H1 (cell line): Measurements from ENCODE around the gene SLC5A9. TPM values are rescaled to one million over a fixed set of nuclear protein-coding genes. Genes with fewer than 3 reads are reported as not detected.

ENCODE experiments used
- ATF2 ChIP-seq: IDR thresholded peaks from 2 replicates; pipeline ENCODE4 v1.6.1; 2012; ENCODE audit warnings: low read length, inconsistent platforms
- BCL11A ChIP-seq, 2 experiments: IDR thresholded peaks; one replicate each; pipeline ENCODE4 v1.6.1; 2011; ENCODE audit warnings: low read depth in 2 of 2, low read length in 2 of 2, mild to moderate bottlenecking in 2 of 2
- EP300 ChIP-seq, 2 experiments: IDR thresholded peaks; 1 replicate in 1 of 2; 2 replicates in 1 of 2; pipeline ENCODE4 v1.6.1; 2011 to 2012; ENCODE audit warnings: low read depth in 2 of 2, low read length in 2 of 2, mild to moderate bottlenecking in 2 of 2, borderline replicate concordance in 1 of 2, inconsistent platforms in 1 of 2, moderate library complexity in 1 of 2
- HDAC2 ChIP-seq, 2 experiments: fragments of 300-600 bp in 1 of 2; sonication (generic) in 1 of 2; IDR thresholded peaks; 2 replicates each; pipeline ENCODE4 v1.6.1; 2011 to 2012; ENCODE audit warnings: low read depth in 2 of 2, low read length in 2 of 2, mild to moderate bottlenecking in 2 of 2, moderate library complexity in 2 of 2, borderline replicate concordance in 1 of 2, inconsistent platforms in 1 of 2
- JUN ChIP-seq: IDR thresholded peaks from 2 replicates; pipeline ENCODE4 v1.6.1; 2011; ENCODE audit warnings: low read depth, mild to moderate bottlenecking, improper control_type of control experiment, low read length
- KDM5A ChIP-seq: fragments of 200-600 bp; IDR thresholded peaks from 2 replicates; pipeline ENCODE4 v1.7.1; 2012; ENCODE audit warnings: mild to moderate bottlenecking, low read length, inconsistent platforms, mixed read lengths
- MAFK ChIP-seq: IDR thresholded peaks from 2 replicates; pipeline ENCODE4 v1.6.1; 2012; ENCODE audit warnings: low read depth, mild to moderate bottlenecking, improper control_type of control experiment, low read length
- MAX ChIP-seq: IDR thresholded peaks from 2 replicates; pipeline ENCODE4 v1.6.1; 2012; ENCODE audit warnings: inconsistent platforms
- NRF1 ChIP-seq: IDR thresholded peaks from 2 replicates; pipeline ENCODE4 v1.6.1; 2011; ENCODE audit warnings: mild to moderate bottlenecking, low read depth, low read length, improper control_type of control experiment
- POLR2A ChIP-seq, 2 experiments: IDR thresholded peaks; 1 replicate in 1 of 2; 2 replicates in 1 of 2; pipeline ENCODE4 v1.6.1; 2011; ENCODE audit warnings: low read depth in 2 of 2, low read length in 2 of 2, mild to moderate bottlenecking in 2 of 2; ENCODE audit errors: control extremely low read depth in 1 of 2
- SAP30 ChIP-seq: fragments of 300-600 bp; sonication (generic); IDR thresholded peaks from 2 replicates; pipeline ENCODE4 v1.7.1; 2012; ENCODE audit warnings: low read length, moderate library complexity, mild to moderate bottlenecking, inconsistent platforms; ENCODE audit not compliant: insufficient read depth, insufficient replicate concordance
- SP2 ChIP-seq: IDR thresholded peaks from 2 replicates; pipeline ENCODE4 v1.6.1; 2012; ENCODE audit warnings: mild to moderate bottlenecking, low read length, inconsistent platforms
- polyA plus RNA-seq, 7 experiments: library from polyadenylated mRNA; depleted of rRNA in 3 of 7; stranded (reverse) in 5 of 7; unstranded in 2 of 7; fragments of >200 nt in 5 of 7; fragments of 200-250 nt in 2 of 7; gene quantifications; 1 replicate in 5 of 7; 2 replicates in 1 of 7; 4 replicates in 1 of 7; pipeline versions ENCODE4 v1.2.1 to v1.2.3, GENCODE V29; 2011 to 2013; ENCODE audit warnings: missing spikeins in 2 of 7, mixed read lengths in 2 of 7
- total RNA-seq: library from RNA; stranded (reverse); fragmentation: NEBNext Ultra II Directional; extraction: Animal tissue kit (Norgen Biotek cat#: 25700); gene quantifications from 2 replicates; pipeline ENCODE4 v1.2.1, GENCODE V29; 2021

SLC5A9 gene
- total and polyA plus RNA-seq, 2 of the 8 experiments (the other 6 are each of a cell fraction or from before 2014, with no cell fraction given): 0.03 TPM; not detected in 1

GRCh38 chr1:48214820-48215219 lies 7.7 kb upstream of the SLC5A9 start (continued):
- TF ChIP-seq SAP30 (no peak), HDAC2 (IDR thresholded peaks at IDR 0.05; ENCODE audit: borderline replicate concordance in 1 of 2, low read depth in 2 of 2, low read length in 2 of 2) (no peak), KDM5A (no peak), BCL11A (IDR thresholded peaks at IDR 0.05; ENCODE audit: low read depth in 2 of 2, low read length in 2 of 2) (no peak), ATF2 (no peak), EP300 (IDR thresholded peaks at IDR 0.05; ENCODE audit: borderline replicate concordance in 1 of 2, low read depth in 2 of 2, low read length in 2 of 2) (no peak), MAX (no peak), MAFK (no peak), SP2 (no peak), NRF1 (no peak), POLR2A (IDR thresholded peaks at IDR 0.05; ENCODE audit: control extremely low read depth in 1 of 2, low read depth in 2 of 2, low read length in 2 of 2) (no peak), JUN (no peak)
